B cell (primary cell): ENCODE data around the gene BNC2. TPM values are rescaled to one million over a fixed set of nuclear protein-coding genes. Genes with fewer than 3 reads are reported as not detected.

Experiments used
- ATAC-seq: fragments of 200-7000 bp; cut with Tn5 transposase; one replicate; pipeline ENCODE4 v1.10.0; 2021; ENCODE audit warnings: low read depth, mild to moderate bottlenecking, moderate number of reproducible peaks, moderate library complexity
- CTCF ChIA-PET: fragments of 350-600 bp; sonication (Branson Sonifier 250); formaldehyde crosslinking; loops from one replicate; lab custom pipeline; 2021; ENCODE audit warnings: antibody characterized with exemption, inconsistent platforms; lab: Charles Lee
- POLR2A ChIA-PET: fragments of 350-600 bp; sonication (Branson Sonifier 250); formaldehyde crosslinking; loops from one replicate; lab custom pipeline; 2021; ENCODE audit warnings: antibody characterized with exemption; lab: Charles Lee
- DNase-seq: peaks from one replicate; pipeline ENCODE4 v3.0.0; 2013
- H2AFZ ChIP-seq: 2 replicates; pipeline ENCODE4 v1.6.1; 2012; ENCODE audit warnings: mild to moderate bottlenecking, low read depth, low read length; ENCODE audit not compliant: insufficient read depth, poor library complexity, severe bottlenecking
- H3K27ac ChIP-seq, 2 donors: 1 replicate in 1 of 2; 2 replicates in 1 of 2; pipeline ENCODE4 v1.5.1; 2012 to 2013; ENCODE audit warnings: low read length in 2 of 2, mild to moderate bottlenecking in 2 of 2, moderate library complexity in 1 of 2
- H3K27me3 ChIP-seq, 4 experiments: fragments of 200-600 bp in 1 of 4; sonication (generic) in 1 of 4; replicated peaks in 1 of 4; 1 replicate in 2 of 4; 2 replicates in 2 of 4; pipeline versions ENCODE4 v1.6.1 to v1.7.0; 2013 to 2016; ENCODE audit warnings: low read length in 3 of 4, mild to moderate bottlenecking in 2 of 4, mixed read lengths in 1 of 4, moderate library complexity in 1 of 4; ENCODE audit not compliant: insufficient read depth in 4 of 4, control insufficient read depth in 3 of 4; ENCODE audit errors: control extremely low read depth in 1 of 4
- H3K36me3 ChIP-seq, 2 experiments: replicated peaks in 1 of 2; 1 replicate in 1 of 2; 2 replicates in 1 of 2; pipeline versions ENCODE4 v1.6.1 to v1.7.1; 2013; ENCODE audit warnings: low read length in 1 of 2; ENCODE audit not compliant: insufficient read depth in 2 of 2, control insufficient read depth in 1 of 2; ENCODE audit errors: control extremely low read depth in 1 of 2, extremely low read depth in 1 of 2
- H3K4me1 ChIP-seq, 2 donors: fragments of 200-600 bp in 1 of 2; sonication (generic) in 1 of 2; 1 replicate in 1 of 2; 2 replicates in 1 of 2; pipeline versions ENCODE4 v1.5.1 to v1.6.1; 2013 to 2017; ENCODE audit warnings: low read length in 2 of 2; ENCODE audit not compliant: control insufficient read depth in 2 of 2, insufficient read depth in 2 of 2
- H3K4me2 ChIP-seq: replicated peaks from 2 replicates; pipeline ENCODE3; 2012; ENCODE audit warnings: mild to moderate bottlenecking, low read depth, low read length; ENCODE audit not compliant: poor library complexity, severe bottlenecking
- H3K4me3 ChIP-seq, 5 experiments: fragments of 200-600 bp in 1 of 5; sonication (generic) in 1 of 5; 1 replicate in 3 of 5; 2 replicates in 2 of 5; pipeline versions ENCODE4 v1.5.1 to v1.7.0; 2011 to 2016; ENCODE audit warnings: low read length in 4 of 5, mild to moderate bottlenecking in 4 of 5, low read depth in 2 of 5, control low read depth in 1 of 5, moderate library complexity in 1 of 5; ENCODE audit not compliant: insufficient read depth in 1 of 5; ENCODE audit errors: control extremely low read depth in 1 of 5, extremely low read depth in 1 of 5
- H3K79me2 ChIP-seq: fragments of 200-600 bp; sonication (generic); one replicate; pipeline ENCODE4 v1.6.0; 2016; ENCODE audit warnings: low read length; ENCODE audit not compliant: control insufficient read depth, insufficient read depth
- H3K9ac ChIP-seq: fragments of 200-600 bp; sonication (generic); 2 replicates; pipeline ENCODE4 v1.6.1; 2017; ENCODE audit warnings: mild to moderate bottlenecking, low read length, moderate library complexity
- H3K9me3 ChIP-seq, 3 donors: one replicate each; pipeline versions ENCODE4 v1.6.1 to v1.7.1; 2013; ENCODE audit warnings: low read length in 2 of 3; ENCODE audit not compliant: control insufficient read depth in 2 of 3, insufficient read depth in 1 of 3; ENCODE audit errors: control extremely low read depth in 1 of 3
- H4K20me1 ChIP-seq: 2 replicates; pipeline ENCODE4 v1.6.0; 2012; ENCODE audit warnings: mild to moderate bottlenecking, low read length; ENCODE audit not compliant: insufficient read depth, control insufficient read depth, poor library complexity, severe bottlenecking
- H3K27ac Mint-ChIP-seq: one replicate; pipeline ENCODE4 v1.8.0; 2021; ENCODE audit warnings: mixed read lengths
- H3K27me3 Mint-ChIP-seq: one replicate; pipeline ENCODE4 v1.8.0; 2021; ENCODE audit warnings: mixed read lengths
- H3K4me1 Mint-ChIP-seq: one replicate; pipeline ENCODE4 v1.8.0; 2021; ENCODE audit warnings: mixed read lengths
- H3K4me3 Mint-ChIP-seq: one replicate; pipeline ENCODE4 v1.8.0; 2021; ENCODE audit warnings: mixed read lengths
- H3K9me3 Mint-ChIP-seq: one replicate; pipeline ENCODE4 v1.8.0; 2022; ENCODE audit warnings: mixed read lengths; ENCODE audit not compliant: insufficient read depth
- EZH2 ChIP-seq: IDR thresholded peaks from 2 replicates; pipeline ENCODE4 v1.6.1; 2012; ENCODE audit warnings: borderline replicate concordance, low read depth, mild to moderate bottlenecking, moderate library complexity, low read length; ENCODE audit not compliant: insufficient read depth, poor library complexity, severe bottlenecking
- WGBS: methylation state at CpG from one replicate; pipeline ENCODE4 v1.1.5; 2013; ENCODE audit warnings: missing lambda C conversion rate; ENCODE audit not compliant: insufficient coverage; 5-methylcytosine and 5-hydroxymethylcytosine counted together
- intact Hi-C: fragments of 100-400 bp; cut with micrococcal nuclease; formaldehyde crosslinking; loops from one replicate; pipeline ENCODE4 v1.10.0; 2022
- polyA plus RNA-seq: library from polyadenylated mRNA; depleted of rRNA; stranded (reverse); fragments of >200 nt; gene quantifications from 2 replicates; pipeline ENCODE4 v1.2.3, GENCODE V29; 2012
- total RNA-seq, 2 donors: library from RNA; stranded (reverse); fragments of 120-200 nt in 1 of 2; gene quantifications; 1 replicate in 1 of 2; 2 replicates in 1 of 2; pipeline versions ENCODE4 v1.2.3 to v1.2.4, GENCODE V29; 2013 to 2022
- TF ChIP-seq, protein P1 (sequence below): fragments of 200-600 bp; IDR thresholded peaks from one replicate; pipeline ENCODE4 v1.8.0; 2022; ENCODE audit warnings: antibody characterized with exemption, mild to moderate bottlenecking

Gene BNC2
- total and polyA plus RNA-seq, 2 donors (not counting 1 experiment from before 2014, with no cell fraction given) = 0.01 TPM; not detected in 1

DNA sequence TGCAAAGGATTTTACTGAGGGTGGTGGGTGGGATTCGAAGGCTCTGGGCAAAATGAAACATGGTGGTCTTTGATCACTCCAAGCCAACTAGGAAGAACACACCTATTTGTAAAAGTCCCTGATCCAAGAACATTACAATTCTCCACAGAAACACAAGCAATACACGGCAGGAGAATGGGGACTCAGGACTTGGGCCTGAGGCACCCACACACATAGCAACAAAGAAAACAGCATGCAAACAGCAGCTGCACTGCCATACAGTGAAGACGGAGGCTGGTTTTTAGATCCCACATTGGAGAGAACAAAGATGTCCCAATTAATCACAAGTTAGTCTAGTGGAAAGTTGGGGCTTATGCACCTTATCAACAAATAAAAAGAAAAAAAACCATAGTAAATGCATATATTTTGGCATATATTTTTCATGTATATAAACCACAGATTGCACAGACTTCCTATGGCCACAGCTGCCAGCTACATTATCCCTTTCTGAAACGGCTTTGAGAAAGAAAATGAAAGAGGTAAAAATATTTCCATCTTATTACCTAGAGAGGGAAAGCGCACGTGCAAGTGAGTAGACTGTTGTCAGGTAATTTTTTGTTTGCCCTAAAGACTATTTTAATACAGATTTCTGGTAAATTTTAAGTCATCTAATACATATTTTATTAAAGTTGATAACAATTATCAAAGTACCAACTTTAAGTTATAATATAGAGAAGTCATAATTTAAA is 410.9 kb downstream of the BNC2 start:
- no peaks in the 10 kb centered on the region for H3K4me1 Mint-ChIP-seq
- Histone ChIP-seq H3K4me3 (no peak overlapping the region), H3K4me2 (no peak overlapping the region), H3K79me2 (no peaks in the 10 kb centered on the region), H3K36me3 (no peaks in the 10 kb centered on the region), H3K9ac (no peak overlapping the region), H3K27ac (no peak overlapping the region), H2AFZ (no peak overlapping the region), H3K27me3 (no peaks in the 10 kb centered on the region), H4K20me1 (no peaks in the 10 kb centered on the region), H3K9me3 (no peaks in the 10 kb centered on the region), H3K4me1 (no peaks in the 10 kb centered on the region)
- ATAC-seq (no peak), DNase-seq (no peak)
- H3K27me3 Mint-ChIP-seq = no peaks in the 10 kb centered on the region
- CTCF ChIA-PET = no interaction called here
- 100% methylated on average over 1 of the region's 6 CpGs for WGBS
- POLR2A ChIA-PET = no interaction called here
- TF ChIP-seq EZH2 = no peak
- TF ChIP-seq, protein P1, sequence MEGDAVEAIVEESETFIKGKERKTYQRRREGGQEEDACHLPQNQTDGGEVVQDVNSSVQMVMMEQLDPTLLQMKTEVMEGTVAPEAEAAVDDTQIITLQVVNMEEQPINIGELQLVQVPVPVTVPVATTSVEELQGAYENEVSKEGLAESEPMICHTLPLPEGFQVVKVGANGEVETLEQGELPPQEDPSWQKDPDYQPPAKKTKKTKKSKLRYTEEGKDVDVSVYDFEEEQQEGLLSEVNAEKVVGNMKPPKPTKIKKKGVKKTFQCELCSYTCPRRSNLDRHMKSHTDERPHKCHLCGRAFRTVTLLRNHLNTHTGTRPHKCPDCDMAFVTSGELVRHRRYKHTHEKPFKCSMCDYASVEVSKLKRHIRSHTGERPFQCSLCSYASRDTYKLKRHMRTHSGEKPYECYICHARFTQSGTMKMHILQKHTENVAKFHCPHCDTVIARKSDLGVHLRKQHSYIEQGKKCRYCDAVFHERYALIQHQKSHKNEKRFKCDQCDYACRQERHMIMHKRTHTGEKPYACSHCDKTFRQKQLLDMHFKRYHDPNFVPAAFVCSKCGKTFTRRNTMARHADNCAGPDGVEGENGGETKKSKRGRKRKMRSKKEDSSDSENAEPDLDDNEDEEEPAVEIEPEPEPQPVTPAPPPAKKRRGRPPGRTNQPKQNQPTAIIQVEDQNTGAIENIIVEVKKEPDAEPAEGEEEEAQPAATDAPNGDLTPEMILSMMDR = no peak
- intact Hi-C loops = no loop called here
- no peak overlapping the region for H3K4me3 Mint-ChIP-seq
- H3K27ac Mint-ChIP-seq = no peak overlapping the region
- no peaks in the 10 kb centered on the region for H3K9me3 Mint-ChIP-seq

DNA sequence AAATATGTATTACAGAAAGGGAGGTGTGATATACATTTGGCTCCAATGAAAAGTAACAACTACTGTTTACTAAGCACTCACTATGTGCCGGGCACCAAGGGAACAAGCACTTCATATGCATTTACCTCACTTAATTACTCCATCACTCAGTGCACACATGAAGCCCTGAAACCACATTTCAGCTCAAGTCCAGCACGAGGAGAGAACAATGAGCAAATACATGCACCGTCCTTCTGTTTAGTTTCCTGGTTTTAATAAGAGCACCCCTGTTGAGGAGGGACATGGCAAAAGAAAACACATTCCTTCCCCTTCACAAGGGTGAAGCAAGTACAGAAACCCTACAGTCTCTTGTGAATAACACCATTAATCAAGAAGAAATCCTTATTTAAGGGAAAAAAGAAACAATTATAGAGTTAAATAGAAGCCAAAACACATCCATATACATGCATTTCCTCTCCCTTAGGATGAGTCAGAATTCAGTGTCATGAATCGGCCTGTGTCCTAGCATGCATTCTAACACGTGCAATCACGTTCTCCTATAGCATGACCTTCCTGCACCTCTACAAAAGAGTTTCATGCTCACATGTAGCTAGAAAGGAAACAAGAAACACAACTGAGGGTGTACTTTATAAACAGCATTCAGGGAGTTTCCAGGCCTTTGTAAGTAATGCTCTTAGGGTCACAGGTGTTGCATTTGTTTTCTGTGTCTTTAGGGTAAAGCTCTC is 411.6 kb downstream of the BNC2 start:
- H3K27ac Mint-ChIP-seq = no peak overlapping the region
- CTCF ChIA-PET = no interaction called here
- no peaks in the 10 kb centered on the region for H3K79me2 ChIP-seq
- no peaks in the 10 kb centered on the region for H4K20me1 ChIP-seq
- TF ChIP-seq, protein P1 = no peak
- no peak for TF ChIP-seq EZH2
- H3K9me3 Mint-ChIP-seq = no peaks in the 10 kb centered on the region
- no peak overlapping the region for H3K4me3 ChIP-seq
- no peaks in the 10 kb centered on the region for H3K4me1 ChIP-seq
- H3K9me3 ChIP-seq = no peaks in the 10 kb centered on the region
- WGBS = 100% methylated on average over 4 of the region's 6 CpGs
- H2AFZ ChIP-seq = no peak overlapping the region
- ATAC-seq (no peak), DNase-seq (no peak)
- POLR2A ChIA-PET = no interaction called here
- H3K27ac ChIP-seq = no peak overlapping the region
- no peak overlapping the region for H3K9ac ChIP-seq
- no peaks in the 10 kb centered on the region for H3K36me3 ChIP-seq
- no peaks in the 10 kb centered on the region for H3K27me3 ChIP-seq
- H3K4me3 Mint-ChIP-seq = no peak overlapping the region
- no peaks in the 10 kb centered on the region for H3K4me1 Mint-ChIP-seq
- intact Hi-C loops = no loop called here
- H3K4me2 ChIP-seq = no peak overlapping the region
- H3K27me3 Mint-ChIP-seq = no peaks in the 10 kb centered on the region
